Mesothelial cell of epicardium (in vitro differentiated cells): ENCODE results near the gene HDGFL2. TPM values are rescaled to one million over a fixed set of nuclear protein-coding genes. Genes with fewer than 3 reads are reported as not detected.

Source experiments
- DNase-seq, 2 experiments: peaks; one replicate each; pipeline ENCODE4 v3.0.0; 2021; ENCODE audit warnings: low spot score in 2 of 2; ENCODE audit not compliant: unreplicated experiment in 2 of 2
- H3K27ac Mint-ChIP-seq: 2 replicates; pipeline ENCODE4 v1.8.0; 2021; ENCODE audit warnings: mixed read lengths
- H3K27me3 Mint-ChIP-seq: 2 replicates; pipeline ENCODE4 v1.8.0; 2021; ENCODE audit warnings: low read depth, mixed read lengths
- H3K36me3 Mint-ChIP-seq: 2 replicates; pipeline ENCODE4 v1.8.0; 2021; ENCODE audit warnings: mixed read lengths
- H3K4me1 Mint-ChIP-seq: 2 replicates; pipeline ENCODE4 v1.8.0; 2021; ENCODE audit warnings: mixed read lengths
- H3K4me3 Mint-ChIP-seq: 2 replicates; pipeline ENCODE4 v1.8.0; 2021; ENCODE audit warnings: mild to moderate bottlenecking, moderate library complexity, mixed read lengths
- H3K9me3 Mint-ChIP-seq: 2 replicates; pipeline ENCODE4 v1.8.0; 2021; ENCODE audit warnings: mixed read lengths
- total RNA-seq: library from RNA; stranded (reverse); gene quantifications from 3 replicates; pipeline ENCODE4 v1.2.1, GENCODE V29; 2021
- TF ChIP-seq, protein P1 (sequence below): fragments of 200-600 bp; sonication (generic); IDR thresholded peaks from one replicate; pipeline ENCODE4 v1.5.0; 2021; ENCODE audit warnings: antibody characterized with exemption; ENCODE audit not compliant: unreplicated experiment

Gene HDGFL2
- total RNA-seq, 1 donor from 2014 or later = 91.3 TPM

DNA sequence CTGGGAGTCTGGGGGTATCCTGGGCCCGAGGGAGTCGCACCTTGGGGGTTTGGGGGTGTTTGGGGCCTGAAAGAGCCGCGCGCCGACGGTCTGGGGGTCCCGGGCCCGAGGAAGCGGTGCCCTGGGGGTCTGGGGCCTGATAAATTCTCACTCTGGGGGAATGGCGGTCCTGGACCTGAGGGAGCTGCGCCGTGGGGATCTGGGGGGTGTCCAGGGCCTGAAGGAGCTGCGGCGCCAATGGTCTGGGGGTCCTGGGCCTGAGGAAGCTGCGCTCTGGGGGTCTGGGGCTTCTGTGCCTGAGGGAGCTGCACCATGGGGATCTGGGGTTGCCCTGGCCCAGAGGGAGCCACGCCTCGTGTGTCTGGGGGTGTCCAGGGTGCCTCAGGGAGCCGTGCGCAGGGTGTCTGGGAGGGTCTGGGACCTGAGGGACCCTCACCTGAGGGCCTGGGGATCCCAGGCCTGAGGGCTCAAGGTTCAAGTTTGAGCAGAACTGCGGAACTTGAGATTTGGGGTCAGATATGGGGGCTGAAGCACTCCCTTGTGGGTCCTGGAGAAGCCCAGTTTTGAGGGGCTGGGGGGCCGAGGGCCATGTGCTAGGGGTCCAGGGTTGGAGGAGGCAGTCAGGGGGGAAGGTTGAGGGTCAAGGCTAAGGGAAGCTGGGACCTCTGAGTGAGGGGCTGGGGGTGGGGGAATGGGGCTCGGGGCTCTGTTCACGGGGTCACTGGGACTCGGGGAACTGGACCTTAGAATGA is 1.1 kb downstream of the HDGFL2 start:
- no peaks in the 10 kb centered on the region for H3K27me3 Mint-ChIP-seq
- peaks cover 2% of the 10 kb centered on the region for H3K36me3 Mint-ChIP-seq
- H3K4me1 Mint-ChIP-seq = peaks cover 18% of the 10 kb centered on the region
- H3K4me3 Mint-ChIP-seq = peak overlapping the region; percentile 78
- DNase-seq = no peak
- no peaks in the 10 kb centered on the region for H3K9me3 Mint-ChIP-seq
- TF ChIP-seq, protein P1, sequence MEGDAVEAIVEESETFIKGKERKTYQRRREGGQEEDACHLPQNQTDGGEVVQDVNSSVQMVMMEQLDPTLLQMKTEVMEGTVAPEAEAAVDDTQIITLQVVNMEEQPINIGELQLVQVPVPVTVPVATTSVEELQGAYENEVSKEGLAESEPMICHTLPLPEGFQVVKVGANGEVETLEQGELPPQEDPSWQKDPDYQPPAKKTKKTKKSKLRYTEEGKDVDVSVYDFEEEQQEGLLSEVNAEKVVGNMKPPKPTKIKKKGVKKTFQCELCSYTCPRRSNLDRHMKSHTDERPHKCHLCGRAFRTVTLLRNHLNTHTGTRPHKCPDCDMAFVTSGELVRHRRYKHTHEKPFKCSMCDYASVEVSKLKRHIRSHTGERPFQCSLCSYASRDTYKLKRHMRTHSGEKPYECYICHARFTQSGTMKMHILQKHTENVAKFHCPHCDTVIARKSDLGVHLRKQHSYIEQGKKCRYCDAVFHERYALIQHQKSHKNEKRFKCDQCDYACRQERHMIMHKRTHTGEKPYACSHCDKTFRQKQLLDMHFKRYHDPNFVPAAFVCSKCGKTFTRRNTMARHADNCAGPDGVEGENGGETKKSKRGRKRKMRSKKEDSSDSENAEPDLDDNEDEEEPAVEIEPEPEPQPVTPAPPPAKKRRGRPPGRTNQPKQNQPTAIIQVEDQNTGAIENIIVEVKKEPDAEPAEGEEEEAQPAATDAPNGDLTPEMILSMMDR = no peak
- peak overlapping the region; percentile 96 for H3K27ac Mint-ChIP-seq

GRCh38 chr19:4473763-4474513 is 1.8 kb downstream of the HDGFL2 start:
- Mint-ChIP-seq H3K27me3 (no peaks in the 10 kb centered on the region), H3K9me3 (no peaks in the 10 kb centered on the region), H3K27ac (peak overlapping the region; percentile 96), H3K4me1 (peaks cover 18% of the 10 kb centered on the region), H3K36me3 (peaks cover 2% of the 10 kb centered on the region), H3K4me3 (peak overlapping the region; percentile 78)
- TF ChIP-seq, protein P1 = no peak
- peak in 1 of 2 experiments; percentile 46 for DNase-seq

DNA sequence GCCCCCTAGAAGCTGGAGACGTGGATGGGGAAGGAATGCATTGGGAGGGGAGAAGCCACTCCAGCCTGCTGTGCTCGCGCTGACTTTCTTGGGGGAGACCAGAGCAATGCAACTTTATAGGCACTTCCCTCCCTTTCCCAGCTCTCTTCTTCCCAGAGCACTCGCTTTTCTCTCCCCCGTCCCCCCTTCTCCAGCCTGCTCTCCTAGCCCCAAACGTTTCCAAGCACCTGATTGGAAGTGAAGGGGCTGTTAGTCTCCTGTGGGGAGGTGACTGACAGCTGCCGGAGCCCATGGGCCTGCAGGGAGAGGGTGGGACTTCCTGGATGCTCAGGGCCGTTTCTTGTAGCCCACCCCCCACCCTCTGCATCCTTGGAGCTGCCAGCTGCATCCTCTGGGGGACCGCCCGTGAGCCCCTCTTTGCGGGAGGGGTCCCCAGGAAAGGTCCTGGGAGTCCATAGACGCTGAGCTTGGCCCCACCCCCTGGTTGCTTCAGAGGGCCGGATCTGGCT is 2.5 kb downstream of the HDGFL2 start:
- Mint-ChIP-seq H3K36me3 (peaks cover 2% of the 10 kb centered on the region), H3K4me1 (peaks cover 18% of the 10 kb centered on the region), H3K4me3 (peak overlapping the region; percentile 78), H3K27ac (peak overlapping the region; percentile 96), H3K27me3 (no peaks in the 10 kb centered on the region), H3K9me3 (no peaks in the 10 kb centered on the region)
- DNase-seq = peak in 1 of 2 experiments; percentile 66
- TF ChIP-seq, protein P1 = no peak

DNA sequence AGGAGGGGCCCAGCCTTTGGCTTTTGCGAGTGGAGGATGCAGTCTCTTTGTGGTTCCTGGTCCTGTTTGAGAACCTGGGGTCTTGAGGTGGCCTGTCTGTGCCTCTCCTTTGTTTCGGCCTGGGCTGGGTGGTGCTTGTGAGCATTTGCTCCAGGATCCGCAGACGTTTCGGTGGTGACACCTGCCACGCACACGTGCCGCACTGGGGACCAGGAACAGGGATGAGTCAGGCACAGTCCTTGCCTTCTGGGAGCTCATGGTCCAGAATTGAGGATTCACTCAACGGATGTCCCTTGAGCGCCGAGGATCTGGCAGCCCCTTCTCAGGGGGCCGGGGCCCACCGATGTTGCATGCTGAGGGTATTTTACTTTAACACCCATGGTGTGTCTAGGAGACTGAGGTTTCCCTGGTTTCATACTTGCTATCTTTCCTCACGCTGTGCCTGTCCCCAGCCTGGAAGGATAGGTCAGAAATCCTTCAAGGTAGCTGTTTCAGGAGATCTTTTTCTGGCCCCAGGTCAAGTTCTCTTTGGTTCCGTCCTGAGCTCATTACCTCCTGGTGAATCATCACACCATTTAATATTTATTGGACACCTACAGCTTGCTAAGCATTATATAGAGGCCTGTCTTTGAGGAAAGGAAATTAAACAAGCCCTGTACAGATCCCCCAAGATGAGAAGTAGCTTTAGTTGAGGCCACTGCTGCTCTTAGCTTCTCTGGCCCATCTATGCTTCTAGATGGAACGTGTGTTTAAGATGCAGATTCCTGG is 5.1 kb downstream of the HDGFL2 start:
- H3K4me3 Mint-ChIP-seq = no peak overlapping the region
- H3K36me3 Mint-ChIP-seq = peaks cover 5% of the 10 kb centered on the region
- no peak overlapping the region for H3K27ac Mint-ChIP-seq
- no peaks in the 10 kb centered on the region for H3K9me3 Mint-ChIP-seq
- no peaks in the 10 kb centered on the region for H3K27me3 Mint-ChIP-seq
- TF ChIP-seq, protein P1 = no peak
- H3K4me1 Mint-ChIP-seq = peaks cover 16% of the 10 kb centered on the region
- DNase-seq = no peak

DNA sequence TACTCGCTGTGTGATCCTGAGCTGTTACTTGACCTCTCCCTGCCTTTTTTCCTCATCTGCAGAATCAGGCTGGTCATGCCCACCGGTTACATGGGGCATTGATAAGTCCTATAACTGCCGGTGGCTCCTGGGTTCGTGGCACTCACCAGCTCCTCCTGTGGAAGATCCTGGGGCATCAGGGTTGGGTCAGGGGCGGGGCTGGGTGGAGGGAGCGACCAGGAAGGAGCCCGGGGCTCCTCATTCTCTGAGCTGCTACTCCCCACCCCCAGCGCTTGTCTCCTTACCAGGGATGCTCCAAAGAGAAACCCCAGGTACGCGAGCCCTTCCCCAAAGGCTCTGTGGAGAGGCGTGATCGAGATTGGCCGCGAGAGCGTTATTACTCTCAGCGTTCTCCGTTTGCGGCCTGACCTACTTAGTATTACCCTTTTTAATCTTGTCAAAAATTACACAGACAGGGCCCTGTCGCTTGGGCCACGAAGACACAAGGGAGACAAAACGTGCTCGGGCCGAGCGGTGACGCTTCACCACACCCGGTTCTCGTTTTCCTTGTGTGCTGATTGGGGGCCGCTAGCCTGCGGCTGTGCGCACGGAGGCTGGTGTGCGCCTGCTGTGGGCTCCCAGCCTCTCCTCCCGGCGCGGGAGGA is 10.7 kb downstream of the HDGFL2 start:
- peaks cover 19% of the 10 kb centered on the region for H3K36me3 Mint-ChIP-seq
- no peak for DNase-seq
- no peak overlapping the region for H3K27ac Mint-ChIP-seq
- no peaks in the 10 kb centered on the region for H3K27me3 Mint-ChIP-seq
- H3K4me1 Mint-ChIP-seq = no peaks in the 10 kb centered on the region
- no peak overlapping the region for H3K4me3 Mint-ChIP-seq
- TF ChIP-seq, protein P1 = no peak
- H3K9me3 Mint-ChIP-seq = no peaks in the 10 kb centered on the region
